NCI-H526 treated with DMSO at 0.1 percent for 48 hours (cell line): ENCODE results near the gene TPP2.

Experiments
- DNase-seq: peaks from one replicate; lab custom pipeline; 2025; lab: John Stamatoyannopoulos, UW

The TPP2 gene

GRCh38 chr13:102657630-102658029 is 60.8 kb downstream of the TPP2 start:
- DNase-seq = no peak

- no peak for DNase-seq
These were observed 61.9 kb downstream of the TPP2 start for GRCh38 chr13:102658660-102659059.

- DNase-seq = no peak
These were observed 62.5 kb downstream of the TPP2 start for GRCh38 chr13:102659168-102659713.

GRCh38 chr13:102667023-102667422 is 70.2 kb downstream of the TPP2 start:
- DNase-seq = no peak

GRCh38 chr13:102667911-102668310 is 71.1 kb downstream of the TPP2 start:
- DNase-seq = no peak

- no peak for DNase-seq
These were observed 73.3 kb downstream of the TPP2 start for GRCh38 chr13:102670130-102670529.

- no peak for DNase-seq
These were observed 78.3 kb downstream of the TPP2 start for GRCh38 chr13:102675115-102675514.

GRCh38 chr13:102677122-102677521 is 80.3 kb downstream of the TPP2 start:
- DNase-seq = no peak

GRCh38 chr13:102678339-102679107 is 81.7 kb downstream of the TPP2 start:
- no peak for DNase-seq

- DNase-seq = no peak
These were observed 82.8 kb downstream of the TPP2 start for GRCh38 chr13:102679449-102680132.

GRCh38 chr13:102680133-102680717 is 83.4 kb downstream of the TPP2 start:
- no peak for DNase-seq

- no peak for DNase-seq
These were observed 84.3 kb downstream of the TPP2 start for GRCh38 chr13:102680842-102681740.

GRCh38 chr13:102682211-102682610 is 85.4 kb downstream of the TPP2 start:
- no peak for DNase-seq

GRCh38 chr13:102682727-102683126 is 85.9 kb downstream of the TPP2 start:
- DNase-seq = no peak

GRCh38 chr13:102683637-102684036 is 86.9 kb downstream of the TPP2 start:
- DNase-seq = no peak

- no peak for DNase-seq
These were observed 89.2 kb downstream of the TPP2 start for GRCh38 chr13:102686024-102686423.

- DNase-seq = no peak
These were observed 90.7 kb downstream of the TPP2 start for GRCh38 chr13:102687520-102687919.

GRCh38 chr13:102688306-102688973 is 91.7 kb downstream of the TPP2 start:
- DNase-seq = no peak

- DNase-seq = no peak
These were observed 94.1 kb downstream of the TPP2 start for GRCh38 chr13:102690883-102691282.

- no peak for DNase-seq
These were observed 95.7 kb downstream of the TPP2 start for GRCh38 chr13:102692491-102692826.

GRCh38 chr13:102693250-102693649 is 96.5 kb downstream of the TPP2 start:
- DNase-seq = no peak
